Activated T-helper 1 cell treated with anti-CD3 and anti-CD28 coated beads, Interleukin-12 subunit alpha, Interleukin-12 subunit beta, Interleukin-2, Interleukin-4 antibody, amounts not matched to agents 30 ng/mL and 10 ng/mL and 1 ng/mL, durations not matched to agents 14 hours and 24 hours and 36 hours (primary cell): ENCODE results near the gene DNM3. TPM values are rescaled to one million over a fixed set of nuclear protein-coding genes. Genes with fewer than 3 reads are reported as not detected.

Experiments used
- DNase-seq: peaks from one replicate; pipeline ENCODE4 v3.0.0; 2021; ENCODE audit warnings: low spot score
- H3K27ac Mint-ChIP-seq: one replicate; pipeline ENCODE4 v1.8.0; 2021; ENCODE audit warnings: mild to moderate bottlenecking, mixed read lengths
- H3K27me3 Mint-ChIP-seq: one replicate; pipeline ENCODE4 v1.8.0; 2022; ENCODE audit warnings: mild to moderate bottlenecking, moderate library complexity, mixed read lengths; ENCODE audit not compliant: insufficient read depth
- H3K36me3 Mint-ChIP-seq: one replicate; pipeline ENCODE4 v1.8.0; 2021; ENCODE audit warnings: low read depth, mixed read lengths
- H3K4me1 Mint-ChIP-seq: one replicate; pipeline ENCODE4 v1.8.0; 2021; ENCODE audit warnings: low read depth, mixed read lengths
- H3K4me3 Mint-ChIP-seq: one replicate; pipeline ENCODE4 v1.8.0; 2021; ENCODE audit warnings: mild to moderate bottlenecking, moderate library complexity, mixed read lengths
- H3K9me3 Mint-ChIP-seq: one replicate; pipeline ENCODE4 v1.8.0; 2021; ENCODE audit warnings: mixed read lengths
- intact Hi-C: fragments of 100-400 bp; cut with micrococcal nuclease; formaldehyde crosslinking; loops from one replicate; pipeline ENCODE4 v1.15.1; 2024
- total RNA-seq: library from RNA; stranded (reverse); gene quantifications from 2 replicates; pipeline ENCODE4 v1.2.3, GENCODE V29; 2022

The DNM3 gene
- total RNA-seq, 1 donor from 2014 or later: 0.62 TPM

- Mint-ChIP-seq H3K4me1 (peaks cover 49% of the 10 kb centered on the region), H3K9me3 (no peaks in the 10 kb centered on the region), H3K27me3 (no peaks in the 10 kb centered on the region), H3K36me3 (peaks cover 1% of the 10 kb centered on the region), H3K27ac (peak overlapping the region; percentile 91), H3K4me3 (peak overlapping the region; percentile 23)
- DNase-seq: no peak
- intact Hi-C loops: loop anchor here (1.0 to 10.0 kb wide), 10 partner anchors 8 to 1883 kb away; partner anchors contain the start of genes FASLG, RABGAP1L and SUCO
These were observed 432.5 kb downstream of the DNM3 start for GRCh38 chr1:172273647-172274396.

- Mint-ChIP-seq H3K27me3 (no peaks in the 10 kb centered on the region), H3K4me1 (peaks cover 38% of the 10 kb centered on the region), H3K4me3 (no peak overlapping the region), H3K9me3 (no peaks in the 10 kb centered on the region), H3K36me3 (peaks cover 1% of the 10 kb centered on the region), H3K27ac (no peak overlapping the region)
- intact Hi-C loops: loop anchor here (10.0 kb wide), 1 partner anchor 461 kb away; no protein-coding TSS in a partner anchor
- no peak for DNase-seq
These were observed 434.2 kb downstream of the DNM3 start for GRCh38 chr1:172275478-172275877.

- Mint-ChIP-seq H3K27me3 (no peaks in the 10 kb centered on the region), H3K9me3 (no peaks in the 10 kb centered on the region), H3K27ac (no peak overlapping the region), H3K36me3 (peaks cover 3% of the 10 kb centered on the region), H3K4me3 (no peak overlapping the region), H3K4me1 (peaks cover 31% of the 10 kb centered on the region)
- intact Hi-C loops: loop anchor here (10.0 kb wide), 1 partner anchor 461 kb away; no protein-coding TSS in a partner anchor
- DNase-seq: no peak
These were observed 435.0 kb downstream of the DNM3 start for GRCh38 chr1:172276120-172276818.

- Mint-ChIP-seq H3K36me3 (peaks cover 5% of the 10 kb centered on the region), H3K4me1 (peaks cover 25% of the 10 kb centered on the region), H3K4me3 (no peak overlapping the region), H3K9me3 (peaks cover 4% of the 10 kb centered on the region), H3K27ac (no peak overlapping the region), H3K27me3 (no peaks in the 10 kb centered on the region)
- intact Hi-C loops: loop anchor here (10.0 kb wide), 1 partner anchor 462 kb away; no protein-coding TSS in a partner anchor
- no peak for DNase-seq
These were observed 436.0 kb downstream of the DNM3 start for GRCh38 chr1:172277275-172277674.

GRCh38 chr1:172277989-172278388, 436.7 kb downstream of the DNM3 start:
- H3K27ac Mint-ChIP-seq: no peak overlapping the region
- H3K4me3 Mint-ChIP-seq: no peak overlapping the region
- intact Hi-C loops: loop anchor here (10.0 kb wide), 1 partner anchor 463 kb away; no protein-coding TSS in a partner anchor
- DNase-seq: no peak
- H3K27me3 Mint-ChIP-seq: no peaks in the 10 kb centered on the region
- peaks cover 5% of the 10 kb centered on the region for H3K36me3 Mint-ChIP-seq
- peaks cover 25% of the 10 kb centered on the region for H3K4me1 Mint-ChIP-seq
- peaks cover 6% of the 10 kb centered on the region for H3K9me3 Mint-ChIP-seq

- peaks cover 6% of the 10 kb centered on the region for H3K9me3 Mint-ChIP-seq
- H3K4me3 Mint-ChIP-seq: no peak overlapping the region
- no peak for DNase-seq
- no peaks in the 10 kb centered on the region for H3K27me3 Mint-ChIP-seq
- H3K4me1 Mint-ChIP-seq: peaks cover 22% of the 10 kb centered on the region
- intact Hi-C loops: loop anchor here (10.0 kb wide), 1 partner anchor 464 kb away; no protein-coding TSS in a partner anchor
- H3K27ac Mint-ChIP-seq: no peak overlapping the region
- H3K36me3 Mint-ChIP-seq: peaks cover 5% of the 10 kb centered on the region
These were observed 437.2 kb downstream of the DNM3 start for GRCh38 chr1:172278478-172278877.

- no peak for DNase-seq
- no peak overlapping the region for H3K27ac Mint-ChIP-seq
- intact Hi-C loops: loop anchor here (10.0 kb wide), 1 partner anchor 465 kb away; no protein-coding TSS in a partner anchor
These were observed 438.8 kb downstream of the DNM3 start for GRCh38 chr1:172279939-172280636.

GRCh38 chr1:172283766-172284165, 442.5 kb downstream of the DNM3 start:
- H3K27ac Mint-ChIP-seq: no peak overlapping the region
- peaks cover 12% of the 10 kb centered on the region for H3K4me1 Mint-ChIP-seq
- intact Hi-C loops: no loop called here
- DNase-seq: no peak
- H3K27me3 Mint-ChIP-seq: no peaks in the 10 kb centered on the region
- H3K9me3 Mint-ChIP-seq: peaks cover 6% of the 10 kb centered on the region
- peaks cover 4% of the 10 kb centered on the region for H3K36me3 Mint-ChIP-seq
- no peak overlapping the region for H3K4me3 Mint-ChIP-seq

More at GRCh38 chr1:172279939-172280636, 438.8 kb downstream of the DNM3 start:
- Mint-ChIP-seq H3K36me3 (peaks cover 4% of the 10 kb centered on the region), H3K4me1 (peaks cover 11% of the 10 kb centered on the region), H3K4me3 (no peak overlapping the region), H3K9me3 (peaks cover 6% of the 10 kb centered on the region), H3K27me3 (no peaks in the 10 kb centered on the region)

- Mint-ChIP-seq H3K4me1 (peaks cover 6% of the 10 kb centered on the region), H3K36me3 (peaks cover 3% of the 10 kb centered on the region), H3K27me3 (no peaks in the 10 kb centered on the region), H3K27ac (no peak overlapping the region), H3K9me3 (peaks cover 6% of the 10 kb centered on the region), H3K4me3 (no peak overlapping the region)
- no peak for DNase-seq
- intact Hi-C loops: no loop called here
These were observed 445.4 kb downstream of the DNM3 start for GRCh38 chr1:172286629-172287076.

GRCh38 chr1:172287208-172287607, 445.9 kb downstream of the DNM3 start:
- H3K36me3 Mint-ChIP-seq: peaks cover under 1% of the 10 kb centered on the region
- no peak overlapping the region for H3K4me3 Mint-ChIP-seq
- H3K9me3 Mint-ChIP-seq: peaks cover 2% of the 10 kb centered on the region
- DNase-seq: no peak
- H3K27ac Mint-ChIP-seq: no peak overlapping the region
- H3K4me1 Mint-ChIP-seq: peaks cover 6% of the 10 kb centered on the region
- intact Hi-C loops: no loop called here
- H3K27me3 Mint-ChIP-seq: no peaks in the 10 kb centered on the region

GRCh38 chr1:172288581-172288980, 447.3 kb downstream of the DNM3 start:
- DNase-seq: no peak
- Mint-ChIP-seq H3K4me1 (peaks cover 6% of the 10 kb centered on the region), H3K27me3 (no peaks in the 10 kb centered on the region), H3K27ac (no peak overlapping the region), H3K36me3 (no peaks in the 10 kb centered on the region), H3K4me3 (no peak overlapping the region), H3K9me3 (no peaks in the 10 kb centered on the region)
- intact Hi-C loops: no loop called here

GRCh38 chr1:172289448-172289847, 448.1 kb downstream of the DNM3 start:
- peaks cover 6% of the 10 kb centered on the region for H3K4me1 Mint-ChIP-seq
- H3K27me3 Mint-ChIP-seq: no peaks in the 10 kb centered on the region
- H3K4me3 Mint-ChIP-seq: no peak overlapping the region
- DNase-seq: no peak
- H3K9me3 Mint-ChIP-seq: no peaks in the 10 kb centered on the region
- intact Hi-C loops: no loop called here
- H3K27ac Mint-ChIP-seq: no peak overlapping the region
- H3K36me3 Mint-ChIP-seq: no peaks in the 10 kb centered on the region
